HL-60 (cell line): Measurements from ENCODE around the gene PPP1R9A.

Source experiments
- CTCF ChIP-seq: IDR thresholded peaks from one replicate; pipeline ENCODE4 v1.5.1; 2011; ENCODE audit warnings: low read length, control low read depth, inconsistent platforms; ENCODE audit not compliant: insufficient read depth
- GABPA ChIP-seq: IDR thresholded peaks from 2 replicates; pipeline ENCODE4 v1.6.1; 2012; ENCODE audit warnings: low read depth
- REST ChIP-seq: IDR thresholded peaks from 2 replicates; pipeline ENCODE4 v1.6.1; 2012; ENCODE audit warnings: low read depth; ENCODE audit not compliant: insufficient replicate concordance

DNA sequence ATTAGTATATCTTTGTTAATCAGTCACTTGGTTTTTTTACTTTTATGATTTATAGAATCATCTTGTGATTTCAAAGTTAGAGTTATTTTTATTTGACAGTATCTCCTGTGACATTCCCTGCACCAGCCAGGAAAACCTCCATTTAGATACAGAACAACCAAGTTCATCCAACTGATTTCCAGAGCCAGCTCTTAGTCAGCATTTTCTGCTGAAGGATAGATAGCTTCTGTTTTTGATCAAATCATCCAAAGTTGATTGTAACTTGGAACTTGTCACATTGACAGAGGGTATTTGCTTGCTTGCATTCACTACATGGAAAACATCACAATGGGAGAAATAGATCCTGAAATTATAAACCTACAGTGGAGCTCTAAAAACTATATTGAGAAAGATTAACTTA, 294.3 kb downstream of the PPP1R9A start:
- no peak for TF ChIP-seq CTCF
- no peak for TF ChIP-seq REST
- no peak for TF ChIP-seq GABPA
